Measurements from ENCODE around the gene HTR6. TPM values are rescaled to one million over a fixed set of nuclear protein-coding genes. Genes with fewer than 3 reads are reported as not detected.
A peak's percentile ranks its signal among the peaks of the same experiment; 100 is the strongest.

The HTR6 gene
- total and polyA plus RNA-seq, 4 donors = 0.18 TPM; not detected in 3

DNA sequence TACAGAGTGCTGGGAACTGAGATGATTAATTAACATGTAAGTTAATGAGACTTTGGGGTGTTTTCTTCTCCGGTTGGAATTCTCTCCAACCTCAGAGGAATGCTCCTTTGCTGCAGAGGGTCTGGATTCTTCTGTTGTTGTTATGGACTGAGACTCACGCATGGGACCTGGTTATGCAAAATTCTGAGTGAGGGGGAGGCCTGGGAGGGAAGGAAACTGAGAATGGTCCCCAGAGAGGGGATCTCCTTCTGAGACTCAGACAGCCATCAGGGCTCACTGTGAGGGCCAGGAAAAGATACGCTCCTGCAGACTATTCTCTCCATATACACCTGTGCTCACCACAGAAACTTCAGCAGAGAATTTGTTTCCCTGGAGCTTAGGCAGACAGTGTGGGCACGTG is 56.3 kb downstream of the HTR6 start:
- no peaks in the 10 kb centered on the region for H3K36me3 ChIP-seq (ENCODE audit: control insufficient read depth in 1 of 2, insufficient read depth in 2 of 2, low read length in 1 of 2)
- no peaks in the 10 kb centered on the region for H3K27me3 ChIP-seq (ENCODE audit: control insufficient read depth in 1 of 2, insufficient read depth in 2 of 2, low read length in 1 of 2)
- no peaks in the 10 kb centered on the region for H3K4me1 ChIP-seq (ENCODE audit: control insufficient read depth in 1 of 2, insufficient read depth in 2 of 2, low read length in 2 of 2)
- ATAC-seq (ENCODE audit: low FRiP score) = no peak
- WGBS, 2 donors = 83 to 84% methylated on average over 4 of the region's 4 CpGs
- intact Hi-C loops (cut with DNase I) = no loop called here
- DNase-seq = no peak
- no peaks in the 10 kb centered on the region for H3K9me3 ChIP-seq (ENCODE audit: control insufficient read depth, low read length)
- no peak overlapping the region for H3K4me3 ChIP-seq (ENCODE audit: low read length in 2 of 2)
- no peak overlapping the region for H3K27ac ChIP-seq (ENCODE audit: low read depth in 1 of 2, low read length in 2 of 2)

- no peak for ATAC-seq (ENCODE audit: low FRiP score)
- no peaks in the 10 kb centered on the region for H3K36me3 ChIP-seq (ENCODE audit: control insufficient read depth in 1 of 2, insufficient read depth in 2 of 2, low read length in 1 of 2)
- H3K27ac ChIP-seq (ENCODE audit: low read depth in 1 of 2, low read length in 2 of 2) = no peak overlapping the region
- no peak overlapping the region for H3K4me3 ChIP-seq (ENCODE audit: low read length in 2 of 2)
- intact Hi-C loops (cut with DNase I) = no loop called here
- WGBS, 2 donors = 74 to 75% methylated on average over 4 of the region's 4 CpGs
- H3K4me1 ChIP-seq (ENCODE audit: control insufficient read depth in 1 of 2, insufficient read depth in 2 of 2, low read length in 2 of 2) = no peaks in the 10 kb centered on the region
- no peaks in the 10 kb centered on the region for H3K27me3 ChIP-seq (ENCODE audit: control insufficient read depth in 1 of 2, insufficient read depth in 2 of 2, low read length in 1 of 2)
- no peak for DNase-seq
- H3K9me3 ChIP-seq (ENCODE audit: control insufficient read depth, low read length) = no peaks in the 10 kb centered on the region
Measured at GRCh38 chr1:19723874-19724273, 59.2 kb downstream of the HTR6 start.

DNA sequence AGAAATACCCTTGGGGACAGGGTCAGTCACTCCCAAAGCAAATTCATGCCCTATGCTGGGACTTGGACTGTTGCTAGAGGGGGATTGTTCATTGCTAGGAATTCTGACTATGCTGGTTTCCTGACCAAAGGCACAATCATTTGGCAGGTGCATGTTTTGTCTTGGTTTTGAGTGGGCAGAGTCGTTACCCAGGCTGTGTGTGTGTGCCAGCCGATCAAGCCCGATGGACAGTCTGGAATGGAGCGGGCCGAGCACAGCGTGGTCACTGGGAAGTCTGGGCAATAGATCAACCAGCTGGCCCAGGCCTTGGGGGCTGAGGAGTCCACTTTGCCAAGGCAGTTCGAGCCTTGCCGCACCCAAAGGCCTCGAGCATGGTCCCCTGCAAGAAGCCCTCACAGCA is 60.9 kb downstream of the HTR6 start:
- Histone ChIP-seq H3K9me3 (ENCODE audit: control insufficient read depth, low read length) (no peaks in the 10 kb centered on the region), H3K27me3 (ENCODE audit: control insufficient read depth in 1 of 2, insufficient read depth in 2 of 2, low read length in 1 of 2) (no peaks in the 10 kb centered on the region), H3K36me3 (ENCODE audit: control insufficient read depth in 1 of 2, insufficient read depth in 2 of 2, low read length in 1 of 2) (no peaks in the 10 kb centered on the region), H3K4me1 (ENCODE audit: control insufficient read depth in 1 of 2, insufficient read depth in 2 of 2, low read length in 2 of 2) (no peaks in the 10 kb centered on the region), H3K27ac (ENCODE audit: low read depth in 1 of 2, low read length in 2 of 2) (peak overlapping the region; percentile 6 to 76), H3K4me3 (ENCODE audit: low read length in 2 of 2) (no peak overlapping the region)
- ATAC-seq (ENCODE audit: low FRiP score) = peak; percentile 55
- intact Hi-C loops (cut with DNase I) = loop anchor here (5.0 kb wide), 2 partner anchors 37 to 42 kb away; no protein-coding TSS in a partner anchor
- 5 to 16% methylated on average over 9 of the region's 9 CpGs for WGBS, 2 donors
- DNase-seq = peak in 1 of 2 donors; percentile 63

- peak; percentile 57 for ATAC-seq (ENCODE audit: low FRiP score)
- Histone ChIP-seq H3K36me3 (ENCODE audit: control insufficient read depth in 1 of 2, insufficient read depth in 2 of 2, low read length in 1 of 2) (no peaks in the 10 kb centered on the region), H3K27ac (ENCODE audit: low read depth in 1 of 2, low read length in 2 of 2) (peak overlapping the region in 1 of 2 donors; percentile 86), H3K9me3 (ENCODE audit: control insufficient read depth, low read length) (no peaks in the 10 kb centered on the region), H3K27me3 (ENCODE audit: control insufficient read depth in 1 of 2, insufficient read depth in 2 of 2, low read length in 1 of 2) (no peaks in the 10 kb centered on the region), H3K4me1 (ENCODE audit: control insufficient read depth in 1 of 2, insufficient read depth in 2 of 2, low read length in 2 of 2) (no peaks in the 10 kb centered on the region), H3K4me3 (ENCODE audit: low read length in 2 of 2) (no peak overlapping the region)
- 5 to 11% methylated on average over 5 of the region's 5 CpGs for WGBS, 2 donors
- DNase-seq = no peak
- intact Hi-C loops (cut with DNase I) = loop anchor here (5.0 kb wide), 2 partner anchors 34 to 39 kb away; no protein-coding TSS in a partner anchor
Measured at GRCh38 chr1:19728413-19729145, 63.9 kb downstream of the HTR6 start.

- Histone ChIP-seq H3K27me3 (ENCODE audit: control insufficient read depth in 1 of 2, insufficient read depth in 2 of 2, low read length in 1 of 2) (no peaks in the 10 kb centered on the region), H3K27ac (ENCODE audit: low read depth in 1 of 2, low read length in 2 of 2) (no peak overlapping the region), H3K4me1 (ENCODE audit: control insufficient read depth in 1 of 2, insufficient read depth in 2 of 2, low read length in 2 of 2) (no peaks in the 10 kb centered on the region), H3K36me3 (ENCODE audit: control insufficient read depth in 1 of 2, insufficient read depth in 2 of 2, low read length in 1 of 2) (no peaks in the 10 kb centered on the region), H3K4me3 (ENCODE audit: low read length in 2 of 2) (no peak overlapping the region), H3K9me3 (ENCODE audit: control insufficient read depth, low read length) (no peaks in the 10 kb centered on the region)
- 98% methylated on average over 3 of the region's 3 CpGs for WGBS, 2 donors
- DNase-seq (no peak), ATAC-seq (ENCODE audit: low FRiP score) (no peak)
- intact Hi-C loops (cut with DNase I) = no loop called here
Measured at GRCh38 chr1:19730232-19730631, 65.6 kb downstream of the HTR6 start.

Other genes starting within 250 kb of the HTR6 start
- 100 to 1,000 TPM; 289 to 297 TPM for gene CAPZB, start 179.3 kb upstream of the HTR6 start, total RNA-seq
- 100 to 1,000 TPM; 230 to 254 TPM for gene CAPZB, start 179.3 kb upstream of the HTR6 start, polyA plus RNA-seq
- gene NBL1, start 20.6 kb upstream of the HTR6 start, total RNA-seq = 100 to 1,000 TPM; 134 to 188 TPM
- gene NBL1, start 20.6 kb upstream of the HTR6 start, polyA plus RNA-seq = 100 to 1,000 TPM; 133 to 166 TPM
- 10 to 100 TPM; 33.1 to 37.1 TPM for gene TMCO4, start 135.0 kb downstream of the HTR6 start, total RNA-seq
- gene TMCO4, start 135.0 kb downstream of the HTR6 start, polyA plus RNA-seq = 10 to 100 TPM; 18.7 to 22.7 TPM
- not detected for gene RNF186, start 150.4 kb downstream of the HTR6 start, total RNA-seq
- gene RNF186, start 150.4 kb downstream of the HTR6 start, polyA plus RNA-seq = 1 to 10 TPM in 1 of 2 donors, not detected in 1; 8.0 TPM
- 10 to 100 TPM; 11.5 to 19.5 TPM for gene OTUD3, start 217.5 kb downstream of the HTR6 start, total RNA-seq
- 1 to 10 TPM; 1.3 to 5.0 TPM for gene OTUD3, start 217.5 kb downstream of the HTR6 start, polyA plus RNA-seq

All from aorta (tissue), 5 donors.